CD14-positive monocyte (primary cell): ENCODE measurements around the gene NAA35. TPM values are rescaled to one million over a fixed set of nuclear protein-coding genes. Genes with fewer than 3 reads are reported as not detected.
A peak's percentile ranks its signal among the peaks of the same experiment; 100 is the strongest.

Source experiments
- DNase-seq, 3 donors: peaks; one replicate each; pipeline ENCODE4 v3.0.0-alpha.2; 2011 to 2022
- H2AFZ ChIP-seq: 2 replicates; pipeline ENCODE4 v1.6.0; 2012; ENCODE audit warnings: mild to moderate bottlenecking, low read depth, low read length, inconsistent platforms; ENCODE audit not compliant: insufficient read depth, poor library complexity, severe bottlenecking
- H3K27ac ChIP-seq, 2 donors: 1 replicate in 1 of 2; 2 replicates in 1 of 2; pipeline ENCODE4 v1.5.1; 2012 to 2013; ENCODE audit warnings: low read length in 2 of 2, control low read depth in 1 of 2, inconsistent platforms in 1 of 2, low read depth in 1 of 2, mild to moderate bottlenecking in 1 of 2
- H3K27me3 ChIP-seq, 2 donors: one replicate each; pipeline versions ENCODE4 v1.6.0 to v1.6.1; 2011 to 2013; ENCODE audit warnings: low read length in 2 of 2; ENCODE audit not compliant: control insufficient read depth in 2 of 2, insufficient read depth in 2 of 2
- H3K36me3 ChIP-seq, 2 donors: replicated peaks in 1 of 2; 1 replicate in 1 of 2; 2 replicates in 1 of 2; pipeline versions ENCODE4 v1.5.1 to v1.6.1; 2012 to 2013; ENCODE audit warnings: low read length in 2 of 2, control low read depth in 1 of 2, inconsistent platforms in 1 of 2, mild to moderate bottlenecking in 1 of 2; ENCODE audit not compliant: insufficient read depth in 2 of 2, control insufficient read depth in 1 of 2
- H3K4me1 ChIP-seq, 2 donors: 1 replicate in 1 of 2; 2 replicates in 1 of 2; pipeline versions ENCODE4 v1.5.1 to v1.6.1; 2012 to 2013; ENCODE audit warnings: low read length in 2 of 2, control low read depth in 1 of 2, inconsistent platforms in 1 of 2, mild to moderate bottlenecking in 1 of 2, moderate library complexity in 1 of 2; ENCODE audit not compliant: insufficient read depth in 2 of 2, control insufficient read depth in 1 of 2
- H3K4me2 ChIP-seq: replicated peaks from 2 replicates; pipeline ENCODE3; 2012; ENCODE audit warnings: low read length, moderate library complexity, mild to moderate bottlenecking; ENCODE audit not compliant: poor library complexity, severe bottlenecking; ENCODE audit errors: extremely low read depth
- H3K4me3 ChIP-seq, 3 experiments: fragments of 200-600 bp in 1 of 3; sonication (generic) in 1 of 3; replicated peaks in 1 of 3; 1 replicate in 2 of 3; 2 replicates in 1 of 3; pipeline ENCODE4 v1.5.1; 2011 to 2013; ENCODE audit warnings: low read length in 3 of 3, mild to moderate bottlenecking in 3 of 3, control low read depth in 2 of 3, low read depth in 2 of 3, inconsistent platforms in 1 of 3, moderate library complexity in 1 of 3
- H3K79me2 ChIP-seq: 2 replicates; pipeline ENCODE4 v1.6.0; 2012; ENCODE audit warnings: mild to moderate bottlenecking, control low read depth, inconsistent platforms, low read length, moderate library complexity; ENCODE audit not compliant: insufficient read depth
- H3K9ac ChIP-seq: 2 replicates; pipeline ENCODE4 v1.6.0; 2017; ENCODE audit warnings: low read length, mild to moderate bottlenecking; ENCODE audit not compliant: insufficient read depth, poor library complexity, severe bottlenecking
- H3K9me3 ChIP-seq, 2 donors: replicated peaks in 1 of 2; 1 replicate in 1 of 2; 2 replicates in 1 of 2; pipeline versions ENCODE4 v1.5.1 to v1.6.1; 2012 to 2013; ENCODE audit warnings: low read length in 2 of 2, control low read depth in 1 of 2; ENCODE audit not compliant: control insufficient read depth in 1 of 2, insufficient read depth in 1 of 2
- H4K20me1 ChIP-seq: 2 replicates; pipeline ENCODE4 v1.6.0; 2012; ENCODE audit warnings: mild to moderate bottlenecking, low read length, control low read depth, moderate library complexity; ENCODE audit not compliant: insufficient read depth
- H3K27ac Mint-ChIP-seq, 7 donors: one replicate each; pipeline ENCODE4 v1.8.0; 2020; ENCODE audit warnings: mild to moderate bottlenecking in 7 of 7, mixed read lengths in 7 of 7, moderate library complexity in 6 of 7, inconsistent platforms in 2 of 7
- H3K27me3 Mint-ChIP-seq, 3 donors: one replicate each; pipeline ENCODE4 v1.8.0; 2021 to 2022; ENCODE audit warnings: low read depth in 3 of 3, mild to moderate bottlenecking in 3 of 3, mixed read lengths in 3 of 3, moderate library complexity in 3 of 3, inconsistent platforms in 1 of 3
- H3K36me3 Mint-ChIP-seq, 2 donors: one replicate each; pipeline ENCODE4 v1.8.0; 2020; ENCODE audit warnings: mixed read lengths in 2 of 2, inconsistent platforms in 1 of 2, mild to moderate bottlenecking in 1 of 2
- H3K4me1 Mint-ChIP-seq: one replicate; pipeline ENCODE4 v1.8.0; 2020; ENCODE audit warnings: mild to moderate bottlenecking, mixed read lengths
- H3K4me3 Mint-ChIP-seq, 2 donors: one replicate each; pipeline ENCODE4 v1.8.0; 2020; ENCODE audit warnings: mild to moderate bottlenecking in 2 of 2, mixed read lengths in 2 of 2, moderate library complexity in 1 of 2
- H3K9me3 Mint-ChIP-seq, 7 donors: one replicate each; pipeline ENCODE4 v1.8.0; 2020 to 2022; ENCODE audit warnings: mixed read lengths in 7 of 7, mild to moderate bottlenecking in 6 of 7, moderate library complexity in 6 of 7, inconsistent platforms in 2 of 7
- CTCF ChIP-seq: fragments of 200-600 bp; IDR thresholded peaks from one replicate; pipeline ENCODE4 v1.8.0; 2022; ENCODE audit warnings: antibody characterized with exemption, mild to moderate bottlenecking
- WGBS: methylation state at CpG from one replicate; pipeline ENCODE4 v1.1.5; 2013; ENCODE audit warnings: missing lambda C conversion rate; ENCODE audit not compliant: insufficient coverage; 5-methylcytosine and 5-hydroxymethylcytosine counted together
- intact Hi-C, 2 donors: fragments of 100-400 bp; cut with micrococcal nuclease; formaldehyde crosslinking; loops; one replicate each; pipeline versions ENCODE4 v1.15.0 to v1.15.1; 2023
- polyA plus RNA-seq, 3 donors: library from polyadenylated mRNA; depleted of rRNA in 1 of 3; unstranded in 2 of 3; stranded (reverse) in 1 of 3; fragments of 300-500 nt in 2 of 3; fragments of >200 nt in 1 of 3; fragmentation: Illumina TruSeq in 2 of 3; gene quantifications; 1 replicate in 2 of 3; 2 replicates in 1 of 3; pipeline ENCODE4 v1.2.3, GENCODE V29; 2012 to 2021

NAA35 gene
- polyA plus RNA-seq, 3 donors, result 4.4 to 8.7 (median 5.6) TPM

GRCh38 chr9:86041311-86041741 is 100.4 kb downstream of the NAA35 start:
- no peaks in the 10 kb centered on the region for H4K20me1 ChIP-seq
- no peak overlapping the region for H3K27ac ChIP-seq
- no peaks in the 10 kb centered on the region for H3K36me3 ChIP-seq
- no peak for DNase-seq
- no peaks in the 10 kb centered on the region for H3K27me3 ChIP-seq
- Mint-ChIP-seq H3K36me3 (peaks cover 22 to 25% of the 10 kb centered on the region in 2 donors), H3K27me3 (peaks cover 0 to 6% (median 2%) of the 10 kb centered on the region in 3 donors), H3K9me3 (no peaks in the 10 kb centered on the region), H3K27ac (peak overlapping the region in 1 of 7 donors; percentile 78), H3K4me1 (no peaks in the 10 kb centered on the region), H3K4me3 (no peak overlapping the region)
- 88% methylated on average over 6 of the region's 8 CpGs for WGBS
- no peak for TF ChIP-seq CTCF
- no peaks in the 10 kb centered on the region for H3K4me1 ChIP-seq
- H3K9me3 ChIP-seq, result no peaks in the 10 kb centered on the region
- intact Hi-C loops, result no loop called here
- H3K4me3 ChIP-seq, result no peak overlapping the region
- H3K79me2 ChIP-seq, result no peaks in the 10 kb centered on the region
- no peak overlapping the region for H3K9ac ChIP-seq
- no peak overlapping the region for H3K4me2 ChIP-seq
- no peak overlapping the region for H2AFZ ChIP-seq

- Histone ChIP-seq H3K9me3 (no peaks in the 10 kb centered on the region), H4K20me1 (no peaks in the 10 kb centered on the region), H3K27ac (no peak overlapping the region), H3K4me1 (no peaks in the 10 kb centered on the region), H3K4me3 (no peak overlapping the region), H3K4me2 (no peak overlapping the region), H3K79me2 (no peaks in the 10 kb centered on the region), H3K36me3 (no peaks in the 10 kb centered on the region), H2AFZ (no peak overlapping the region), H3K9ac (no peak overlapping the region), H3K27me3 (no peaks in the 10 kb centered on the region)
- Mint-ChIP-seq H3K36me3 (peaks cover 16 to 18% of the 10 kb centered on the region in 2 donors), H3K9me3 (no peaks in the 10 kb centered on the region), H3K4me3 (no peak overlapping the region), H3K4me1 (no peaks in the 10 kb centered on the region), H3K27ac (no peak overlapping the region), H3K27me3 (peaks cover 0 to 6% (median 2%) of the 10 kb centered on the region in 3 donors)
- DNase-seq, result no peak
- WGBS, result 67% methylated on average over 3 of the region's 5 CpGs
- TF ChIP-seq CTCF, result no peak
- intact Hi-C loops, result no loop called here
These were observed 101.4 kb downstream of the NAA35 start for GRCh38 chr9:86042199-86042978.
